Brain microvascular endothelial cell (primary cell): ENCODE results near the gene ABCC5.

Experiments
- DNase-seq: peaks from one replicate; pipeline ENCODE4 v3.0.0-alpha.2; 2020
- H3K27ac ChIP-seq: fragments of 250-450 bp; sonication (Bioruptor Pico); 2 replicates; pipeline ENCODE4 v1.5.1; 2020; ENCODE audit warnings: mild to moderate bottlenecking, moderate library complexity
- H3K27me3 ChIP-seq: fragments of 250-450 bp; sonication (Bioruptor Pico); replicated peaks from 2 replicates; pipeline ENCODE4 v1.5.1; 2020; ENCODE audit warnings: mild to moderate bottlenecking
- H3K36me3 ChIP-seq: fragments of 250-450 bp; sonication (Bioruptor Pico); replicated peaks from 2 replicates; pipeline ENCODE4 v1.5.1; 2020; ENCODE audit warnings: mild to moderate bottlenecking
- H3K4me3 ChIP-seq: 2 replicates; pipeline ENCODE4 v1.5.1; 2011; ENCODE audit warnings: low read depth, mild to moderate bottlenecking, control low read depth, low read length, moderate library complexity
- CTCF ChIP-seq: IDR thresholded peaks from 2 replicates; pipeline ENCODE4 v1.5.1; 2011; ENCODE audit warnings: low read depth, mild to moderate bottlenecking, moderate library complexity, low read length, control low read depth, inconsistent platforms; ENCODE audit errors: missing control alignments
- in situ Hi-C: cut with HindIII; loops from 2 replicates; pipeline ENCODE4 v1.10.0; 2017; ENCODE audit warnings: low sequenced_read_pairs, low pct_ligation_motif_present

ABCC5 gene

GRCh38 chr3:183884427-183885296 is 133.0 kb downstream of the ABCC5 start, which contains the start of gene PARL:
Gene PARL (minus strand): TSS chr3:183884880. CDS start chr3:183884846, 34 bp downstream.
- in situ Hi-C loops = no loop called here
- Histone ChIP-seq H3K4me3 (peak within 1 kb of the TSS; percentile 86), H3K27me3 (no peaks in the 10 kb centered on the region), H3K36me3 (no peaks in the 10 kb centered on the region), H3K27ac (peak within 1 kb of the TSS; percentile 41)
- TF ChIP-seq CTCF = peak; percentile 92
- peak; percentile 89 for DNase-seq

GRCh38 chr3:183884097-183884426 is 133.6 kb downstream of the ABCC5 start:
- H3K4me3 ChIP-seq = peak overlapping the region; percentile 86
- H3K27me3 ChIP-seq = no peaks in the 10 kb centered on the region
- no peak for DNase-seq
- H3K36me3 ChIP-seq = no peaks in the 10 kb centered on the region
- peak overlapping the region; percentile 41 for H3K27ac ChIP-seq
- in situ Hi-C loops = no loop called here
- TF ChIP-seq CTCF = no peak

- Histone ChIP-seq H3K4me3 (peak overlapping the region; percentile 86), H3K27ac (no peak overlapping the region), H3K36me3 (no peaks in the 10 kb centered on the region), H3K27me3 (no peaks in the 10 kb centered on the region)
- no peak for TF ChIP-seq CTCF
- no peak for DNase-seq
- in situ Hi-C loops = no loop called here
Observed at GRCh38 chr3:183883291-183884096, 134.2 kb downstream of the ABCC5 start.

- TF ChIP-seq CTCF = no peak
- Histone ChIP-seq H3K27ac (no peak overlapping the region), H3K4me3 (no peak overlapping the region), H3K27me3 (no peaks in the 10 kb centered on the region), H3K36me3 (peaks cover 4% of the 10 kb centered on the region)
- in situ Hi-C loops = no loop called here
- no peak for DNase-seq
Observed at GRCh38 chr3:183880121-183880520, 137.6 kb downstream of the ABCC5 start.

GRCh38 chr3:183879243-183879642 is 138.4 kb downstream of the ABCC5 start:
- H3K27ac ChIP-seq = no peak overlapping the region
- H3K36me3 ChIP-seq = peaks cover 4% of the 10 kb centered on the region
- H3K27me3 ChIP-seq = no peaks in the 10 kb centered on the region
- no peak overlapping the region for H3K4me3 ChIP-seq
- no peak for DNase-seq
- in situ Hi-C loops = no loop called here
- TF ChIP-seq CTCF = no peak
